GM18507 (cell line): ENCODE data around the gene RMI2.
"Not testable (repeated sequence)": the region's sequence is repeated elsewhere in the genome, so short reads cannot be mapped to it uniquely, and the experiment has no call there.

Experiments used
- DNase-seq: peaks from one replicate; pipeline ENCODE4 v3.0.0; 2011; ENCODE audit warnings: low read depth; ENCODE audit not compliant: insufficient read length; ENCODE audit errors: extremely low spot score
- FAIRE-seq: peaks from 2 replicates; lab custom pipeline; 2011; peaks lifted over from hg19 to GRCh38; lab: Jason Lieb, UNC

The RMI2 gene

DNA sequence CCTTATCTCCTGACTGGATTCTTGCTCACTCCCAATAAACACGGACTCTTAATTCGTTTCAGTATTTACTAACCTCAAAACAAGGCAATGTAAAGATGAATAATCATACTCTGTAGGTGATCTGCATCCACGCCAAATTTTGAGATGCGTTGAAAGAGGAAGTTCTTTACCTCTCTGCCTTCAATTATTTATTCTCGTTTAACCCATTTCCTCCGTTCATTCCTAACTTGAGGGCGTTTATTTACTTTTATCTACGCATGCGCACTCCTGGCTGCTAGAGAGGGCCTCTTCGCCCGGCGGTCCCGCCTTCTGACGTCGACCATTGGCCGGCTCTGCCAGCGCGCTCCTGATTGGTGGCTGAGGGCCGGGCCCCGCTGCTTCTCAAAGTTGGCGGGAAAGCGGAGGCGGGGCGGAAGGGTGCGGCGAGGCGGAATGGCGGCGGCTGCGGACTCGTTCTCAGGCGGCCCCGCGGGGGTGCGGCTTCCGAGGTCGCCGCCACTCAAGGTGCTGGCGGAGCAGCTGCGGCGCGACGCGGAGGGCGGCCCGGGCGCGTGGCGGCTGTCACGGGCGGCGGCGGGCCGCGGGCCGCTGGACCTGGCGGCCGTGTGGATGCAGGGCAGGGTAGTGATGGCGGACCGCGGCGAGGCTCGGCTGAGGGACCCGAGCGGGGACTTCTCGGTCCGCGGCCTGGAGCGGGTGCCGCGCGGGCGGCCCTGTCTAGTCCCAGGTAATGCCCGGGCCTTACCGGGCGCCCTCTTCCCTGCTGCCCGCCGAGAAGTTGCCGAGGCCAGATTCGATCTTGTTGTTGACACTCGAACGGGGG, at the start of gene RMI2:
Gene RMI2 (plus strand): TSS at position 420 of the 823 bp plus-strand sequence. CDS start 13 bp downstream, at position 433.
- peak; percentile 99 for DNase-seq
- FAIRE-seq, result peak; percentile 92

DNA sequence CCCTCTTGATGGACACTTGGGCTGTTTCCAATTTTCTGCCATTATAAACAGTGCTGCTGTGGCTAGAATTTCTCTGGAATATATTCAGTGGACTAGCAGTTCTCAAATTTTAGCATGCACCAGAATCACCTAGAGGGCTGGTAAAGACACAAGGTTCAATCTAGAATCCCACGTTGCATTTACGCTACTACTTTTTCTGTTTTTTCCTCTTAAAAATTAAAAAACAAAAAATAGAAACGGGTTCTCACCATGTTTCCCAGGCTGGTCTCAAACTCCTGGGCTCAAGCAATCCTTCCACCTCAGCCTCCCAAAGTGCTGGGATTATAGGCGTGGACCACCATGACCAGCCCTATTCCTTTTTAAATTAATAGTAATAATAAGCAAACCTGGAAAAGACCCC, 49.6 kb upstream of the RMI2 start:
- DNase-seq (no peak), FAIRE-seq (no peak)

DNA sequence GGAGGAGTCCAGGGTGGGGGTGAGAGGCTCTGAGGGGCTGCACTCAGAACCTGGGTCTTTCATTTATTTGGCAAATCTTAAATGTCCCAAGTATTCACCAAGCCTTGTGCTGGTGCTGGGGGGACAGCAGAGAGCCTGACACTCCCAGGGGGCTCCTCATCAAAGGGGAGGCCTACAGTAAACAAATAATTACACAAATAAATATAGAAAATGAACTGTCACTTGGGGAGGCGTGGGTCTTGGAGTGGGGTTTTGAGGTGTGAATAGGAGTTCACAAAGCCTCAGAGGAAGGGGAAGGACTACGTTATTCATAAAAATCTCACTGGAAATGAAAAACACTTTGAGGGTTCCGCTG, 48.9 kb upstream of the RMI2 start:
- no peak for FAIRE-seq
- DNase-seq, result no peak

DNA sequence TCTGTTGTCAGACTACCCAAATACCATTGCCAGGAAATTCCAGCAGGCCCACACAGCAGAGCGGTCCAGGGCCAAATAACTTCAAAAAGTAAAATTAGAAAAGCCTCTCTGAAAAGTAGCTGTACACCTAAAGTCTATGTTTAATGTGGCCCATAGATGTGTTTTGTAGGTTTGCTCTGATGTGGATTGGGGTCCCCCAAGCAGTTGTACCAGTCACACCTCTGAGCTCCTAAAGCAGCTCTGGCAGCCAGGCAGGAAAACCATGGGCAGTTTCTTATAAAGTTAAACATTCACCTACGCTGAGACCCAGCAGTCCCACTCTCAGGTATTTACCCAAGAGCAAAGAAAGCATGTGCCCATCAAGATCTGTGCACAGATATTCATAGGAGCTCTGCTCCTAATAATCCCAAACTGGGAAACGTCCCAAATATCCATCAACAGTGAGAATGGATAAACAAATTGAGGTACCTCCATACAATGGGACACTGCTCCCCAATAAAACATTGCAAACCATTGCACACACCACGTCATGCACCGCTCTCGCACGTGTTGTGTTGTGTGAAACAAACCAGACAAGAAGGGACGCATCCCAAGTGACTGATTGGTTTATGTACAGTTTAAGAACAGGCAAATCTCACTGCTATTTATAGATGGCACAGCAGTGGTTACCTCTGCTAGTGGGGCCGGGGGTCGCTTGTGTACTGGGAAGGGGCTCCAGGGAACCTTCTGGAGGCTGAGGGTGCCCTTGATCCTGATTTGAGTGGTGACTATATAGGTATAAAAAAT, 48.4 kb upstream of the RMI2 start:
- FAIRE-seq (peak; percentile 48), DNase-seq (no peak)

DNA sequence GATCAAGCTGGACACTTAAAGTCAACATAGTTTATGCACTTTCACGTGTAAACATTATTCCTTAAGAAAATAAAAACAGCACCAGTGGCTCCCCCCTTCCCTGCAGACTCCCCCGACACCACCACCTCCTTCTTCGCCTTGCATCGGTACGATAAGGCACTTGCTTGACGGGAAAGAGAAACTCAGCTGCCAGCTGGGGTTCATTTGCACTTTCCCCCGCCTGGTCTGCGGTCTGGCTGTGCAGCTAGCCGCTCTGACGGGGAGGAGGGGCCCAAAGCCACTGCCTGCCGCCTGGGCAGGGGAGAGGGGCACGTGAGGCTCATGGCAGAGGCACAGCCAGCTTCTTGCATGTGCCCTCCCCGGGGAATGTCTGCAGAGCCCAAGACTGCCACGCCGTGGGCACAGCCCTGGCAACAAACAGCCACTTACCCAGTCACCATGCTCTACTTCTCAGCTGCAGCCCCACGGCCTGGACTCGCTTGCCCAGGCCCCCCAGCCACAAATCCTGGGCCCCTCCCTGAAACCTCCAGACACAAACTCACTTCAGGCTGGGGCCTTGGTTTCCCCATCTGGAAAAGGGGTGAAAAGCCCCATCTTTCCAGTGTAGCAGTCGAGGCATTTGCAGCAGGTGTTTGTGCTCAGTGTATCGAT, 47.6 kb upstream of the RMI2 start:
- DNase-seq, result peak; percentile 60
- FAIRE-seq, result peak; percentile 94

DNA sequence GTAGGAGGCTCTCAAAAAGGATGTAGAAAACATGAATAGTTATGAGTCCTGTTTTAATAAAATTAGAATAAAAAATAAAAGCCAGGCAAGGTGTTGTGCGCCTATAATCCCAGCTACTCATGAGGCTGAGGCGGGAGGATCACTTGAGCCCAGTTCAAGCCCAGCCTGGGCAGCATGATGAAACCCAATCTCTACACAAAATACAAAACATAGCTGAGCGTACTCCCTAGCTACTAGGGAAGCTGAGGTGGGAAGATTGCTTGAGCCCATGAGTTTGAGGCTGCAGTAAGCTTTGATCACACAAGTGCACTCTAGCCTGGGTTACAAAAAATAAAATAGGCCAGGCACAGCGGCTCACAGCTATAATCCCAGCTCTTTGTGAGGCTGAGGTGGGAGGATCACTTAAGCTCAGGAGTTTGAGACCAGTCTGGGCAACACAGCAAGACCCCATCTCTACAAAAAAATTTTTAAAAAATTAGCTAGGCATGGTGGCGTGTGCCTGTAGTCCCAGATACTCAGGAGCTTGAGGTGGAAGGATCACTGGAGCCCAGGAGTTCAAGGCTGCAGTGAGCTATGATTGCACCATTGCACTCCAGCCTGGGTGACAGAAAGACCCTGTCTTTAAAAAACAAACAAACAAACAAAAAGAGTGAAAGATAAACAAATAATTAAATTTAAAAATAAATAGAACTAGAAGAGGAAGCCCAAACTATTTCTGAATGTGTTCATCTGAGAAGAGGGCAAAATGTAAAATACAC, 46.9 kb upstream of the RMI2 start:
- DNase-seq, result no peak
- no peak for FAIRE-seq

DNA sequence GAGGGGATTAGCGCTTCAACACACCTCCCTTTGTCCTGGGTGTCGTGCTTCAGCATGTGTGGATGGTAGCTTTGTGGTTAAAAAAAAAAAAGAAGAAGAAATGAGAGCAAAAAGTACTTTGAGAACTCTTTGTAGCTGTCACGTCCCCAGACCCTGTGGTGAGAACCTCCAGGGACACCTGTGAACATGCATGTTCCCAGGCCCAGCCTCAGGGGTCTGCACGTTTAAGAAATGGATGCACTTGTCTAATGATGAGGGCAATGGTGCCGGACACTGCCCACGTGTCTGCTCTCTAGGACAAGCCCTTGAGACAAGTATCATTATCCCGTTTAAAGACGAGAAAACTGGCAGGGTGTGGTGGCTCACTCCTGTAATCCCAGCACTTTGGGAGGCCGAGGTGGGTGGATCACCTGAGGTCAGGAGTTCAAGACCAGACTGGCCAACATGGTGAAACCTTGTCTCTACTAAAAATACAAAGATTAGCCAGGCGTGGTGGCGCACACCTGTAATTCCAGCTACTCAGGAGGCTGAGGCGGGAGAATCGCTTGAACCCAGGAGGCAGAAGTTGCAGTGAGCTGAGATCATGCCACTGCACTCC, 46.2 kb upstream of the RMI2 start:
- DNase-seq, result not testable (repeated sequence)
- FAIRE-seq, result peak; percentile 75

DNA sequence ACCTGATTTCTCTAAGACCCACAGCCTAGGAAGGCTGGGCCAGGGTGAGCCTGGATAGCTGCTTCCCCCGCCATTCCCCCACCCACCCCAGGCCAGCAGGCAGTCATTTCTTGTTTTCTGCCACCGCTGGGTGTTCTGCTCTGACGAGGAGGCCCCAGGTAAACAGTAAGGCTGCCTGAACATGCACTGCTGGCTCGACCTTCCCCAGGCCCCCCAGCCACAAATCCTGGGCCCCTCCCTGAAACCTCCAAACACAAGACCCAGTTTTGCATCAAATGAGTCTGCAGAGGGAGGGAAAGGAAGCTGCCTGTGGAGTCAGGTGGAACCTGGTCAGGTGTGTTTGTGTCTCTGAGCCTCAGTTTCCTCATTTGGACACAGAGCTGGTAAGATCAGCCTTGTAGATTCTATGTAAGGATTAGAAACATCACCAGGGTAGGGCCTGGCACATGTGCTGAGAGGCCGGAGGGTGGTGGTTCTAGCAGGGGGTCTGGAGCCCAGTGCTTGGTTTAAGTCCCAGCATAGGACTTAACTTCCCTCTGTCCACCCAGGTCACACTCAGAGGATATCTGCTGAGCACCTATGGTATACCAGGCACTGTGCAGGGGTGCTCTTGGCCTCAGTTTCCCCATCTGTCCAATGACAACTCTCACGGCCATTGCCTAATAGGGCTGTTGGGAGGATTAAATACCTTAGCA, 45.2 kb upstream of the RMI2 start:
- DNase-seq, result no peak
- no peak for FAIRE-seq

DNA sequence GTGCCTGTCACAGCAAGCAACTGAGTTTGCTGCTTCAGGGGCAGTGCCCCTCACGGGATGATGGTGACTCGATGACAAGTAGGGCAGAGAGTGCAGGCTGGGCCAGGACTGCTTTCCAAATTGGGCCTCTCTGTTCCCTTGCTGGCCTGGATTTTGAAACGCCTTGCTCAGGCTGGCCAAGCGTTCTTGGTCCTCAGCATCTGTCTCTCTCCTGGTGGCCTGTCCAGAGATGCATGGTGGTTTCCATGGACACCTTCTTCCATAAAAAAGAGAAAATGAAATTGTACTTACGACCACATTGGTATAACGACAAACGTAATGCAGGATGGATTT, 44.7 kb upstream of the RMI2 start:
- DNase-seq (no peak), FAIRE-seq (no peak)

DNA sequence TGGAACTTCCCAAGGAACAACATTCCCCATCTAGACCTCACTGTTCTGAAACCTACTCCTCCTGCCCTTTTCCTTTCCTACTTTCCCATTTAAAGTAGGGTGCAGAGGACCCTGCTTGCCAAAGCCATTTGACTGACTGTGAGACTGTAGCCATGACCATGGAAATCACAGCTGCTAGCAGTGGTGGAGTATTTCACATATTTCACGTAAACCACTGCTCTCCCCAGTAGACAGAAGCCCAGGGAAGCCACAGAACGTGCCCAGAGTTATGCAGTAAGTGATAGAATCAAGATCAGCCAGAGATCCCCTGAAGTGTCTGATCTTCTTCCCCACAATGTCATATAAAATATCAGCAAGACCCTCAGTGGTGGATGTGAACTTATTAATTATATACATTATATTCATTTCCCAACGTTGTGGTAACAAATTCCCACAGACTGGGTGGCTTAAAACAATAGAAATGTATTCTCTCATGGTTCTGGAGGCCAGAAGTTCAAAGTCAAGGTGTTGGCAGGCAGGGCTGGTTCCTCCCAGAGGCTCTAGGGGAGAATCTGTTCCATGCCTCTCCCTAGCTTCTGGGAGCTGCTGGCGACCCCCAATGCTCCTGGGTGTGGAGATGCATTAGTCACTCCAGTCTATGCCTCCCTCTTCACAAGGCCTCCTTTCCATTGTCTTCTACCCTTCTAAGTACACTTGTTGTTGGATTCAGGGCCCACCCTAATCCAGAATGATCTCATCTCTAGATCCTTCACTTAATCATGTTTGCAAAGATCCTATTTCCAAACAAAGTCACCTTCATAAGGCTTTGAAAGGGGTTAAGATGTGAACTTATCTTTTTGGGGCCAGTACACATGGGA, 43.4 kb upstream of the RMI2 start:
- FAIRE-seq (no peak), DNase-seq (no peak)

DNA sequence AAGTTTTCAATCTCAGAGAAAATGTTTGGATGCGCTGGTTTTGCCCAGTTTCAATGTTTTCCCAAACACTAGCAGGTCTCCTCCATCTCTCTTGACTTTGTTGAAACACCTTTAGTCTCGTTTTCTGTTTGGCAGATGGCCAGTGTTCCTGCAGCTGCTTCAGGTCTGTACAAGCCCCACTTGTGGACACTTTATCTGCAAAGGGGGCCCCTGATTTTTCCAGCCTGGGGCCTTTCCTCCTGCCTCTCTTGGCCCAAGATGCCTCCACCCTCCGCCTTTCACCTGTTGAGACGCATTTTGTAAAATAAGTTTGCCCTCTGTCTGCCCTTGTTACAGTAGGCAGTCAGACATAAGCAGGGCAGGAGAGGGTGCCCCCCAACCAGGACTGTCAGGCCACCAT, 42.3 kb upstream of the RMI2 start:
- FAIRE-seq, result no peak
- no peak for DNase-seq

DNA sequence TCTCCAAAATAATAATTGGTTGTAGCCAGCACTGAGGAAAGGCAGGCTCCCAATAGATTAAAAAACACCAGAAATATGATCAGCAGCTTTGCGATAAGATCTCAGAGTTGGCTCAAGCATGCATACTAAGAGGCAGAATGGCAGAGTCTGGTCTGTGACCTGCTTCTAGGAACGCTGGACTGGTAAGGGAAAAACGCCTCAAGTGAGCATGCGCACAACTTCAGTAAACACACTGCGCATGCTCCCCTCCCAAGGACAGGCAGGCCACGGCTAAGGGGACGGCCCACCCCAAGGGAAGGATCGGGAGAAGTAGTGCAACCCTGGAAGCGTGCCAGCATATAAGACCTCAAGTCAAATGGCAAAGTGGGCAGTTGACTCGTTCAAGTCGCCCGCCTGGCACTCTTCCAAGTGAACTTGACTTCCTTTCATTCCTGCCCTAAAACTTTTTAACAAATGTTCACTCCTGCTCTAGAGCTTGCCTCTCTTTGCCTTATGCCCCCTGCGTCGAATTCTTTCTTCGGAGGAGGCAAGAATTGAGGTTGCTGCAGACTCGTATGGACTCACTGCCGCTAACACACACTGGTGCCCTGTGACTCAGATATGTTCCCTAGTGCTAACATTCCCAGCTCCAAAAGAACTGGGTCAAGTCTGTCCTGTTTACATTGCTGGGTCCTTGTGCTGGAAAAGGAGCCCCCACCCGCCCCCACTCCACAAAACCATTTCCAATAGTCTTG, 41.7 kb upstream of the RMI2 start:
- no peak for DNase-seq
- FAIRE-seq, result no peak

DNA sequence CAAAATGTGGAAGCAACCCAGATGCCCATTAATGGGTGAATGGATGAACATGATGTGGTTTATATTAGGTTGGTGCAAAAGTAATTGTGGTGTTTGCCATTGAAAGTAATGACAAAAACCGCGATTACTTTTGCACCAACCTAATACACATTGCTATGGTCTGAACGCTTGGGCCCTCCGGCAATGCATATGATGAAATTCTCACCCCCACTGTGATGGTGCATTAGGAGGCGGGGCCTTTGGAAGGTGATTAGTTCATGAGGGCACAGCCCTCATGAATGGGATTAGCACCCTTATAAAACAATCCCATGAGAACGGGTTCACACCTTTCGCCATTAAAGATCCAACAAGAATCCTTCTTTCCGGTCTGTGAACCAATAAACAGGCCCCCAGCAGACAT, 38.9 kb upstream of the RMI2 start:
- FAIRE-seq, result no peak

DNA sequence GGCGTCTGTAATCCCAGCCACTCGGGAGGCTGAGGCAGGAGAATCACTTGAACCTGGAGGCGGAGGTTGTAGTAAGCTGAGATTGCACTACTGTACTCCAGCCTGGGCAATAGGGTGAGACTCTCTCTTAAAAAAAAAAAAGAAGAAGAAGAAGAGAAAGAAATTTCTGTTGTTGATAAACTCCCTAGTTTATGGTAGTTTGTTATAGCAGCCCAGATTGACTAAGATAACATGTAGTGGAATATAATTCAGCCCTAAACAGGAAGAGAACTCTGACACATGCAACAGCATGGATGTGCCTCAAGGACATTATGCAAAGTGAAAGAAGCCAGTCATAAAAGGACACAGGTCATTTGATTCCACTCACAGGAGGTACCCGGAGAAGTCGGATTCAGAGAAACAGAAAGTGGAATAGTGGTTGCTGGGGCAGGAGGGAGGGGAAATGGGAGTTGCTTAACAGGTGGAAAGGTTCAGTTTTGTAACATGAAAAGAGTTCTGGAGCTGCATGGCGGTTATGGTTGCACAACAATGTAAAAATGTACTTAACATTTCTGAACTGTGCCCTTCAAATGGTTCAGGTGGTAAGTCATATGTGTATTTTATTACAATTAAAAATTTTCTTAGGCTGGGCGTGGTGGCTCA, 38.1 kb upstream of the RMI2 start:
- FAIRE-seq (no peak), DNase-seq (no peak)

More for the DNA sequence above, 38.9 kb upstream of the RMI2 start:
- DNase-seq, result no peak

DNA sequence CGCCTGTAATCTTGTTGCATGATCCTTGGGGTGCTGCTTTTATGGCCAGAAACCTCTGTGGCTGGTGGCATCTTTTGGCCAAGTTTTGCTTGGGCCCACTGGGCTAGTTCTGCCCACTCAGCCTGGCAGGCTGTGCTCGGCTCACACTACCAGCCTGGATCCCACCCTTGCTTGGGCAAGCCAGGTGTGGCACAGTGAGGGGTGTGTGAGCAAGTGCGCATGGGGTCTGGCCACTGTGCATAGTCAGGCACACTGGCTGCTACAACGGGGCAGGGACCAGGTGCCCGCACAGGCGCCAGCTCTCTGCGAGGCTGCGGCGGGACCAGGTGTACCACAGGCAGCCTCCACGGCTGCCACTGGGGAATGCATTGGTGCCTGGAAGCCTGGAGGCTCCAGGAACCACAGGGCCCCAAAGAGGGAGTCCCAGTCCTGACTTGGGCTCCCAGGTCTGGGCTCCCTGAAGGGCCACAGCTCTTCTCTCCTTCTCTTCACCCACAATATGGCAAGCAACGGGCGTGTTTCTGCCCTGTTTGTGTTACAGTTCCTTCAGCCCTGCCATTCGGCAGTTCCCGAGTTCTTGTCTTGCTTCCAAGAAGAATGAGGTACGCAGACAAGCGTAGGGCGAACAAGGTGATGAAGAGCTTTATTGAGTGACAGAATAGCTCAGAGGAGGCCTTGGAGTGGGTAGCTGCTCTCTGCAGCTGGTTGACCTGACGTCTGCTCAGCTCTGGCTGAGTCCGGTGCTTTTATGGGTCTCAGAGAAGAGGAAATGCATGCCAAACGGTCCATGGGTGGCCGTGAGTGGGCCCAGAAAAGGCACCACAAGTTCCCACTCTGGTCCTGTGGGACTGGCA, 37.4 kb upstream of the RMI2 start:
- no peak for DNase-seq
- no peak for FAIRE-seq
